Keratinocyte (primary cell): ENCODE data around the gene PPP1R3D. TPM values are rescaled to one million over a fixed set of nuclear protein-coding genes. Genes with fewer than 3 reads are reported as not detected.

Experiments used
- DNase-seq: peaks from one replicate; pipeline ENCODE4 v3.0.0-alpha.2; 2011; ENCODE audit warnings: low read depth, missing footprints, low spot score
- FAIRE-seq: peaks from 2 replicates; lab custom pipeline; 2011; peaks lifted over from hg19 to GRCh38; lab: Jason Lieb, UNC
- H2AFZ ChIP-seq: 2 replicates; pipeline ENCODE4 v1.6.0; 2012; ENCODE audit warnings: low read length, control low read depth, inconsistent platforms; ENCODE audit not compliant: control insufficient read depth
- H3K27ac ChIP-seq: 2 replicates; pipeline ENCODE4 v1.5.1; 2011; ENCODE audit warnings: low read length; ENCODE audit not compliant: control insufficient read depth, insufficient read depth
- H3K27me3 ChIP-seq: 3 replicates; pipeline ENCODE4 v1.6.0; 2011; ENCODE audit warnings: low read length; ENCODE audit not compliant: control insufficient read depth, insufficient read depth; ENCODE audit errors: extremely low read depth
- H3K36me3 ChIP-seq, 2 experiments: 2 replicates in 1 of 2; 3 replicates in 1 of 2; pipeline ENCODE4 v1.5.1; 2011; ENCODE audit warnings: low read length in 2 of 2, mild to moderate bottlenecking in 1 of 2; ENCODE audit not compliant: control insufficient read depth in 2 of 2, insufficient read depth in 2 of 2; ENCODE audit errors: extremely low read depth in 1 of 2
- H3K4me1 ChIP-seq: 3 replicates; pipeline ENCODE4 v1.5.1; 2011; ENCODE audit warnings: low read length; ENCODE audit not compliant: control insufficient read depth, insufficient read depth; ENCODE audit errors: extremely low read depth
- H3K4me2 ChIP-seq: 3 replicates; pipeline ENCODE4 v1.6.0; 2011; ENCODE audit warnings: low read depth, low read length; ENCODE audit not compliant: control insufficient read depth, insufficient read depth; ENCODE audit errors: extremely low read depth
- H3K4me3 ChIP-seq, 3 experiments: fragments of 200-600 bp in 1 of 3; sonication (generic) in 1 of 3; 2 replicates in 2 of 3; 3 replicates in 1 of 3; pipeline ENCODE4 v1.5.1; 2011 to 2016; ENCODE audit warnings: low read length in 3 of 3, mild to moderate bottlenecking in 3 of 3, control low read depth in 2 of 3, inconsistent platforms in 1 of 3, low read depth in 1 of 3, mixed read lengths in 1 of 3, mixed run types in 1 of 3, moderate library complexity in 1 of 3; ENCODE audit not compliant: control insufficient read depth in 2 of 3, insufficient read depth in 2 of 3; ENCODE audit errors: extremely low read depth in 1 of 3
- H3K79me2 ChIP-seq: 2 replicates; pipeline ENCODE4 v1.6.0; 2012; ENCODE audit warnings: low read length; ENCODE audit not compliant: control insufficient read depth, insufficient read depth
- H3K9ac ChIP-seq: 3 replicates; pipeline ENCODE4 v1.6.0; 2011; ENCODE audit warnings: low read length; ENCODE audit not compliant: control insufficient read depth, insufficient read depth; ENCODE audit errors: extremely low read depth
- H3K9me1 ChIP-seq: 3 replicates; pipeline ENCODE4 v1.6.0; 2011; ENCODE audit warnings: low read length; ENCODE audit not compliant: control insufficient read depth, insufficient read depth; ENCODE audit errors: extremely low read depth
- H3K9me3 ChIP-seq: 2 replicates; pipeline ENCODE4 v1.5.1; 2012; ENCODE audit warnings: low read depth, low read length; ENCODE audit not compliant: control insufficient read depth
- H4K20me1 ChIP-seq: 3 replicates; pipeline ENCODE4 v1.6.0; 2011; ENCODE audit warnings: low read length; ENCODE audit not compliant: control insufficient read depth, insufficient read depth; ENCODE audit errors: extremely low read depth
- CTCF ChIP-seq, 3 experiments: IDR thresholded peaks in 1 of 3; conservative IDR thresholded peaks in 1 of 3; optimal IDR thresholded peaks in 1 of 3; 2 replicates in 2 of 3; 3 replicates in 1 of 3; pipeline versions ENCODE3 to v1.5.1; 2011; ENCODE audit warnings: low read length in 3 of 3, mild to moderate bottlenecking in 3 of 3, moderate library complexity in 2 of 3, control low read depth in 1 of 3, inconsistent platforms in 1 of 3; ENCODE audit not compliant: insufficient read depth in 2 of 3; ENCODE audit errors: extremely low read depth in 1 of 3
- EZH2 ChIP-seq: IDR thresholded peaks from one replicate; pipeline ENCODE4 v1.6.1; 2012; ENCODE audit warnings: inconsistent platforms, mild to moderate bottlenecking, low read length, moderate library complexity
- dilution Hi-C: fragments of 300-500 bp; cut with MboI; formaldehyde crosslinking; loops from one replicate; pipeline ENCODE4 v1.7.0; 2020; ENCODE audit warnings: low sequenced_read_pairs; ENCODE audit not compliant: extremely low pct_ligation_motif_present
- polyA plus RNA-seq, 5 experiments: library from polyadenylated mRNA; depleted of rRNA in 3 of 5; stranded (reverse) in 3 of 5; stranded (forward) in 1 of 5; unstranded in 1 of 5; fragments of >200 nt; gene quantifications; 1 replicate in 1 of 5; 2 replicates in 3 of 5; 3 replicates in 1 of 5; pipeline versions ENCODE4 v1.2.1 to v1.2.3, GENCODE V29; 2011 to 2012; ENCODE audit warnings: missing spikeins in 2 of 5, low read depth in 1 of 5, low replicate concordance in 1 of 5

Gene PPP1R3D
- polyA plus RNA-seq, 1 donor (not counting 4 experiments of a cell fraction or from before 2014, with no cell fraction given), result 2.8 TPM

- DNase-seq (no peak), FAIRE-seq (no peak)
- no peaks in the 10 kb centered on the region for H3K27me3 ChIP-seq
- H3K9ac ChIP-seq, result no peak overlapping the region
- no peaks in the 10 kb centered on the region for H3K9me3 ChIP-seq
- dilution Hi-C loops, result no loop called here
- H3K79me2 ChIP-seq, result no peaks in the 10 kb centered on the region
- H3K27ac ChIP-seq, result no peak overlapping the region
- TF ChIP-seq EZH2, result no peak
- TF ChIP-seq CTCF (optimal IDR thresholded peaks at IDR 0.05 in 1 of 3, IDR thresholded peaks at IDR 0.05 in 1 of 3, conservative IDR thresholded peaks at IDR 0.05 in 1 of 3; ENCODE audit: extremely low read depth in 1 of 3, insufficient read depth in 2 of 3, low read length in 3 of 3), result no peak
- H2AFZ ChIP-seq, result no peak overlapping the region
- no peak overlapping the region for H3K4me2 ChIP-seq
- no peaks in the 10 kb centered on the region for H3K9me1 ChIP-seq
- H4K20me1 ChIP-seq, result no peaks in the 10 kb centered on the region
- no peaks in the 10 kb centered on the region for H3K36me3 ChIP-seq
- no peaks in the 10 kb centered on the region for H3K4me1 ChIP-seq
- H3K4me3 ChIP-seq, result no peak overlapping the region
These were observed 36.5 kb downstream of the PPP1R3D start for GRCh38 chr20:59903621-59904020.

GRCh38 chr20:59902470-59902869 lies 37.6 kb downstream of the PPP1R3D start:
- Histone ChIP-seq H2AFZ (no peak overlapping the region), H3K27ac (no peak overlapping the region), H3K27me3 (no peaks in the 10 kb centered on the region), H3K9me3 (no peaks in the 10 kb centered on the region), H3K4me1 (no peaks in the 10 kb centered on the region), H3K4me2 (no peak overlapping the region), H3K4me3 (no peak overlapping the region), H3K9me1 (no peaks in the 10 kb centered on the region), H3K9ac (no peak overlapping the region), H3K79me2 (no peaks in the 10 kb centered on the region), H3K36me3 (no peaks in the 10 kb centered on the region), H4K20me1 (no peaks in the 10 kb centered on the region)
- FAIRE-seq (no peak), DNase-seq (no peak)
- TF ChIP-seq EZH2 (no peak), CTCF (optimal IDR thresholded peaks at IDR 0.05 in 1 of 3, IDR thresholded peaks at IDR 0.05 in 1 of 3, conservative IDR thresholded peaks at IDR 0.05 in 1 of 3; ENCODE audit: extremely low read depth in 1 of 3, insufficient read depth in 2 of 3, low read length in 3 of 3) (no peak)
- dilution Hi-C loops, result no loop called here
